GM18508 (cell line): ENCODE results near the gene COMMD3.

Experiments
- ATAC-seq: cut with Tn5 transposase; IDR thresholded peaks from one replicate; pipeline ENCODE4 v1.9.1; 2021; ENCODE audit warnings: moderate number of reproducible peaks; ENCODE audit not compliant: insufficient read depth, unreplicated experiment

Gene COMMD3

GRCh38 chr10:22319547-22319979 is 3.4 kb downstream of the COMMD3 start:
- no peak for ATAC-seq

- no peak for ATAC-seq
Measured at GRCh38 chr10:22319980-22320558, 3.9 kb downstream of the COMMD3 start.

GRCh38 chr10:22320591-22321155 is 4.5 kb downstream of the COMMD3 start, which contains the start of gene BMI1:
Gene BMI1 (plus strand): TSS chr10:22321099. CDS start chr10:22326450, 5,351 bp downstream.
- no peak for ATAC-seq

- no peak for ATAC-seq
Measured at GRCh38 chr10:22321156-22321923, 5.2 kb downstream of the COMMD3 start.

GRCh38 chr10:22321924-22322640 is 5.9 kb downstream of the COMMD3 start:
- no peak for ATAC-seq

GRCh38 chr10:22322641-22323160 is 6.5 kb downstream of the COMMD3 start:
- ATAC-seq: no peak

- no peak for ATAC-seq
Measured at GRCh38 chr10:22323538-22324305, 7.5 kb downstream of the COMMD3 start.

- no peak for ATAC-seq
Measured at GRCh38 chr10:22324413-22324812, 8.2 kb downstream of the COMMD3 start.

GRCh38 chr10:22324893-22325271 is 8.7 kb downstream of the COMMD3 start:
- no peak for ATAC-seq

GRCh38 chr10:22325272-22326144 is 9.3 kb downstream of the COMMD3 start:
- no peak for ATAC-seq

GRCh38 chr10:22326145-22326702 is 10.0 kb downstream of the COMMD3 start:
- ATAC-seq: no peak

- ATAC-seq: no peak
Measured at GRCh38 chr10:22329150-22329549, 13.0 kb downstream of the COMMD3 start.

GRCh38 chr10:22332116-22332692 is 16.0 kb downstream of the COMMD3 start:
- no peak for ATAC-seq

- ATAC-seq: no peak
Measured at GRCh38 chr10:22333167-22333974, 17.2 kb downstream of the COMMD3 start.

GRCh38 chr10:22333975-22334282 is 17.7 kb downstream of the COMMD3 start:
- no peak for ATAC-seq

- ATAC-seq: no peak
Measured at GRCh38 chr10:22334414-22335172, 18.4 kb downstream of the COMMD3 start.
